GM19351 (cell line): ENCODE data around the gene ZFX.

Experiments
- ATAC-seq: cut with Tn5 transposase; IDR thresholded peaks from one replicate; pipeline ENCODE4 v1.9.1; 2021; ENCODE audit warnings: mild to moderate bottlenecking, moderate library complexity; ENCODE audit not compliant: unreplicated experiment

ZFX gene

GRCh38 chrX:24231641-24232179, 82.2 kb downstream of the ZFX start:
- ATAC-seq = no peak

DNA sequence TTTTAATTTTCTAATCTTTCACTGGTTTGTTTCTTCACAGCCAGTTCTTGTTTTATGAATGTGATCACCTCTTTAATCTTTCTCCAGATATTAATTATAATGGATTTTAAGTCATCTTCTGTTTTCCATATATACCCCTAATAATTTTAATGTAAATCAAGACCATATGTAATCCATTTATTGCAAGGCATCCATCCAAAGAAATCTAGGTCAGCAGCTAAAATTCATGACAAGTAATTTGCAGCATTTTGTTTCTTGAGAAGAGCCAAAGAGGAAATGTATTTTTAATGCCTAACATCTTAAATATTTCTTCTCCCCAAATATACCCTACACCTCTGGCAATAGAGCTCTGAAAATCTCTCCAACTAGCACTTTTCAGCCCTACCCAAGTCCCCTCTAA, 83.3 kb downstream of the ZFX start:
- ATAC-seq = no peak

GRCh38 chrX:24235084-24235710, 85.7 kb downstream of the ZFX start:
- ATAC-seq = peak; percentile 80

- ATAC-seq = peak; percentile 14
These were observed 92.5 kb downstream of the ZFX start for GRCh38 chrX:24241822-24242648.

- ATAC-seq = peak; percentile 96
These were observed 93.2 kb downstream of the ZFX start for GRCh38 chrX:24242649-24243175.

DNA sequence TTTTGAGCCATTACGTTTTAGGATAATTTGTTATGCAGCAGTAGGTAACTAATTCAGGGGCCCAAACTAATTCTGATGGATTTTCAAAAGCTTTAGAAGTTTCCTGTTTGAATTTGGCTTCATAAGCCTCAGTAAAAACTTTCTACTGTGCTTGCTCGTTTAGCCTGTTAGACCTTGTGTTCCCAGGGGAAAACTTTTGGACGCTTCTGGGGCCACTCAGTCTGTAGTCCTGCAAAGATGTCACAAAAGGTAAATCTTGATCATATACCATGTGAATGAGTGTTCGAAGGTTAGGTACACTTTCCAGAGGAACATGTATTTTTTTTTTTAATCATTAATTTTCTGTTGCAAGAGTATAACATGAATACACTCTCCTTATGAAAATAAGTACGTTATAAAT, 93.7 kb downstream of the ZFX start:
- ATAC-seq = peak; percentile 18

DNA sequence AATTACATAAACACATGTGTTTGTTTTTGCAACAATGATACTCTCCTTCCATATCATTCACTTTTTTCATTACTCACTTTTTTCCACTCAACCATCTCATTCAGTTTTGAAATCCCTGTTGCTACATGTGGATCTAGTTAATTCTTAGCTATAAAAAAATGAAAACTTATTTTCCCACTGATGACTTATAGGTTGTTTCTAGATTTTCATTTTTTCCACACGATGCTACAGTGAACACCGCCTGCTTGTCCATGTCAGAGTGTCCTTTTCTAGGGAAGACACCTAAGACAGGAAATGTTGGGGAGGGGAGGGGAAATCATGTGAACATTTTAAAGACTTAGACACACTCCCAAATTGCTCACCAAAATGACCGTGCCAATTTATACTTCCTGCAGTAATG, 94.2 kb downstream of the ZFX start:
- ATAC-seq = no peak

- ATAC-seq = no peak
These were observed 95.7 kb downstream of the ZFX start for GRCh38 chrX:24245202-24245601.

- no peak for ATAC-seq
These were observed 98.5 kb downstream of the ZFX start for GRCh38 chrX:24248042-24248441.

GRCh38 chrX:24253030-24253429, 103.5 kb downstream of the ZFX start:
- ATAC-seq = no peak

DNA sequence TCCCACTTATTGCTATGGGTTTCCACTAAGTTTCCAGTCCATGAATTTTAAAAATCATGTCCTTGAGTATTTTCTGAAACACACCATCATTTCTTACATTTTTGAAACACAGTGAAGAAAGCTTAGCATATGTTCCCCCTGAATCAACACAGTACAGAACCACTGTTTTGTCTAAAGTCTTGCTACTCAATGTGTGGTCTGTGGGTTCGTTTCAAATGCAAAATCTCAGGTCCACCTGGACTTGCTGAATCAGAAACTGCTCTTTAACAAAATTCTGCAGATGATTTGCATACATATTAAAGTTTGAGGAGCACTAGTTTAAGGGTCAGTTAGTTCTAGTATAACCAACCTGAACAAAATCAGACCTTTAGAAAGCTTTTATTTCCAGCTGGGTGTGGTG, 103.9 kb downstream of the ZFX start:
- peak; percentile 84 for ATAC-seq

GRCh38 chrX:24257011-24257410, 107.5 kb downstream of the ZFX start:
- ATAC-seq = no peak

DNA sequence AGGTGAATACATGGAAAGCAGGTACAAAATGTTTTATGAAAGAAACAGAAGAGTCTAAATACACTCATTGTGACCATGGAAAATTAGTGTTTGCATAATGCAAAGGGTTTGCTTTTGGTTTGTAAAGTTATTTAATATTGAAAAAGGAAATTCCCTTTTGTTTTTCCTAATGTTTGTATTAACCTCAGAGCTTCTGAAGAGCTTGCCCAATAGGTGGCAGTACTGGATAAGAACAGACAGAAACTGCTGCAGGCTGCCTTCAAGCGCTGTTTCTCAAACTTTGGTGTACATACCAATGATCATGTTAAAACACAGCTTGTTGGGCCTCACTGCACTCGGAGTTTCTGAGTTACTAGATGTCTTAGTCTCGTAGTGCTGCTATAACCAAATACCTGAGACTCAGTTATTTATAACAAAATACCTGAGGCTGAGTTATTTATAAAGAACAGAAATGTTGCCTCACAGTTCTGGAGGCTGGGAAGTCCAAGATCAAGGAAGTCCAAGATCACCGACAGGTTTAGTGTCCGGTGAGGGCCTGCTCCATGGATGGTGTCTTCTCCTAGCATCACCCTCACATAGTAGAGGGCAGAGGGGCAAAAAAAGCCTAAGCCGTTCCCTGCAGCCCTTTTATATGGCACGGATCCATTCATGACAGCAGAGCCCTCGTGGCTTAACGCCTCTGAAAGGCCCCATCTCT, 110.2 kb downstream of the ZFX start:
- ATAC-seq = no peak

DNA sequence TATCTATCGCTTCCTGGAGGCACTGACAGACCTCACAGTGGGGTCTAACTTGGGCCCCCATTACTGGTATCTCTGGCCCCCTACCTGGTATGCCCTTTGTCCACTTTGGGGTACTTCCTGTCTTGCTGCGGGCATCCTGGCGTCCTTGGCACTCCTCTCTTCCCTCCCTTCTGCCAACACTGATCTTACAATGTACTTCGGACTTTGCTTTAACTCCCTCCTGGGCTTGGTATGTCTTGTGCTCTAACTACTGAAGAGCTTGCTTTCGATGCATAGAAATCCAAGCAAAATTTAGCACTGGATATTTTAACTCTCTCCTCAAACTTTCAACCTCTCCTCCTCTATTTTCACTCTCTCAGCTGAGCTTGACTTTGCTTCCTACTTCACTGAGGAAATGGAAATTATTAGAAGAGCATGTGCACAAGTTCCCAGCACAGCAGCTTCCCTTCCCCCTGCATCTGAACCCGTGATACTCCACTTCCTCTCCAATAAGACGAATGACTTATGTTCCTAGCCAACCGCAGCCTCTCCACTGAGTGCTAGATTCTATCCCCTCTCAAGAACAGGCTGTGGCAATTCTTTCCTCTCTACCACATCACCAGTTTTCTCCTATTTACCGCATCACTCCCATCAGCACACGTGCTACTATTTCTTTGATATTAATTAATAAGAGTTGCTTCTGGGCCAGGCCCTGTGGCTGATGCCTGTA, 111.5 kb downstream of the ZFX start:
- peak; percentile 56 for ATAC-seq

GRCh38 chrX:24262309-24262708, 112.8 kb downstream of the ZFX start:
- no peak for ATAC-seq

GRCh38 chrX:24264383-24264782, 114.9 kb downstream of the ZFX start:
- no peak for ATAC-seq
